ENCODE results near the gene LAMA2.
"Not testable (repeated sequence)": the region's sequence is repeated elsewhere in the genome, so short reads cannot be mapped to it uniquely, and the experiment has no call there.

The LAMA2 gene

DNA sequence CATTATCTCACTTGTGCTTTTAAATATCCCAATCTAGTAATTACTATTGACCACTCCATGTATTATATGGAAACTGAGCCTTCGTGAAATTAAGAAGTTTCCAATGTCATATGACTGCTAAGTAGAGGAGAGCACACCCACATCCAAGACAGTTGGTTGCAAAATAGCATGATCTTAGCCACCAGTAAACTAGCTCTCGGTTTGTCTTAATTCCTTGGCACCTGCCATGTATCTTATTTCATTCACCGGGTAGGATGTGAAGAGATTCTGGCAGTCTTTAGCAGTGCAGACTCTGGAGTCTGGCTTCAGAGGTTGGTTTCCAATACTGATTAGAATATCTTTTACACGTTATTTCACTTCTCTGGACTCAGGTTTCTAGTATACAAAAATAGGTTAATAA is 270.3 kb downstream of the LAMA2 start:
- H3K9me3 ChIP-seq (ENCODE audit: control insufficient read depth, insufficient read depth, low read length), result no peaks in the 10 kb centered on the region
- no peaks in the 10 kb centered on the region; the same call in 1 of the 2 replicates for H3K36me3 ChIP-seq (ENCODE audit: insufficient read depth, low read length)
- no peak overlapping the region for H3K9ac ChIP-seq (ENCODE audit: low read depth, low read length)
- H3K4me1 ChIP-seq (ENCODE audit: insufficient read depth, low read length), result no peaks in the 10 kb centered on the region

DNA sequence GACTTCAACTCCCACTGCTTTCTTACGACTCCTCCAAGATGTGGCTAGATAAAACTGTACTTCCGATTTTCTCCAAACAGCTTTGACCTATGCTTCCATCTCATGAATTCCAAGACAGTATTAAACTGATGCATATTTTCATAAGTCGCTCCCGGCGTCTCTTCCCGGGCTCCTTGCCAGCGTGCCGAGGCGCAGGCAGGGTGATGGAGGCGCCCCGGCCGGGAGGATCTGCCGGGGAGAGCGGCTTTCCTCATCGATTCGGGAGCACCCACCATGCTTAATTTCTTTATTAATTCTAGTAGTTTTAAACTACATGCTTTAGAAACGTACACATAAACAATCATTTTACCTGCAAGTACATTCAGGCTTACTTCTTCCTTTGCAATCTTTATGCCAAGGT is 276.3 kb downstream of the LAMA2 start:
- not testable (repeated sequence) for H3K4me1 ChIP-seq (ENCODE audit: insufficient read depth, low read length); H3K9me3 ChIP-seq (ENCODE audit: control insufficient read depth, insufficient read depth, low read length); H3K9ac ChIP-seq (ENCODE audit: low read depth, low read length); H3K36me3 ChIP-seq (ENCODE audit: insufficient read depth, low read length)

DNA sequence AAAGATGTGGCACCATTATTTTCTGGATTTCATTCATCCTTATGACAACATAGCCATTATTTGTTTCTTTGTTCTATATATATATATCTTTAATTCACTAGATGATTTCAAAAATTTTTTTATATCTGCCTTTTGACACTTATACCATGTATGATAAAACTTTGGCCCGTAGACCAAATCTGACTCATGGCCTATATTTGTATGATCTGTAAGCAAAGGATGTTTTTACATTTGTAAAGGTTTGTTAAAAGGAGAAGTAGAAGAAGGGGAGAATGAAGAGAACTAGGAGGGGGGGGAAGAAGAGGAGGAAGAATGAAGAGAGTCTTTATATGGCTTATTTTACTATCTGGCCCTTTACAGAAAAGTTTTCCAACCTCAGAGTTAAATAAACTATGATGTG is 279.7 kb downstream of the LAMA2 start:
- Histone ChIP-seq H3K9me3 (ENCODE audit: control insufficient read depth, insufficient read depth, low read length) (no peaks in the 10 kb centered on the region), H3K4me1 (ENCODE audit: insufficient read depth, low read length) (peaks cover 6% of the 10 kb centered on the region; the same call in 1 of the 2 replicates), H3K36me3 (ENCODE audit: insufficient read depth, low read length) (no peaks in the 10 kb centered on the region), H3K9ac (ENCODE audit: low read depth, low read length) (no peak overlapping the region)

GRCh38 chr6:129163551-129163950 is 280.6 kb downstream of the LAMA2 start:
- Histone ChIP-seq H3K4me1 (ENCODE audit: insufficient read depth, low read length) (peaks cover 6% of the 10 kb centered on the region; the same call in 1 of the 2 replicates), H3K9me3 (ENCODE audit: control insufficient read depth, insufficient read depth, low read length) (no peaks in the 10 kb centered on the region), H3K36me3 (ENCODE audit: insufficient read depth, low read length) (no peaks in the 10 kb centered on the region), H3K9ac (ENCODE audit: low read depth, low read length) (no peak overlapping the region)

DNA sequence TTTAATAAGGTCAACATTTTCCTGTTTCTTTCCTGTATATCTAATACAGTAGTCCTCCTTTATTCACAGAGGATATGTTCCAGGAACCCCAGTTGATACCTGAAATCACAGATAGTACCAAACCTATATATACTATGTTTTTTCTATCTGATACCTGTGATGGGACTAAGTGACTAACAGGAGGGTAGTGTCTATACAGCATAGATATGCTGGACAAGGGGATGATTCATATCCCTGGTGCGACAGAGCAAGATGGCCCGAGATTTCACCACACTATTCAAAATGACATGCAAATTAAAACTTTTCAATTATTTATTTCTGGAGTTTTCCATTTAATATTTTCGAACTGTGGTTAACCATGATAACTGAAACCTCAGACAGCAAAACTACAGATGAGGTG is 281.1 kb downstream of the LAMA2 start:
- Histone ChIP-seq H3K4me1 (ENCODE audit: insufficient read depth, low read length) (peaks cover 6% of the 10 kb centered on the region; the same call in 1 of the 2 replicates), H3K9me3 (ENCODE audit: control insufficient read depth, insufficient read depth, low read length) (no peaks in the 10 kb centered on the region), H3K36me3 (ENCODE audit: insufficient read depth, low read length) (no peaks in the 10 kb centered on the region), H3K9ac (ENCODE audit: low read depth, low read length) (no peak overlapping the region)

DNA sequence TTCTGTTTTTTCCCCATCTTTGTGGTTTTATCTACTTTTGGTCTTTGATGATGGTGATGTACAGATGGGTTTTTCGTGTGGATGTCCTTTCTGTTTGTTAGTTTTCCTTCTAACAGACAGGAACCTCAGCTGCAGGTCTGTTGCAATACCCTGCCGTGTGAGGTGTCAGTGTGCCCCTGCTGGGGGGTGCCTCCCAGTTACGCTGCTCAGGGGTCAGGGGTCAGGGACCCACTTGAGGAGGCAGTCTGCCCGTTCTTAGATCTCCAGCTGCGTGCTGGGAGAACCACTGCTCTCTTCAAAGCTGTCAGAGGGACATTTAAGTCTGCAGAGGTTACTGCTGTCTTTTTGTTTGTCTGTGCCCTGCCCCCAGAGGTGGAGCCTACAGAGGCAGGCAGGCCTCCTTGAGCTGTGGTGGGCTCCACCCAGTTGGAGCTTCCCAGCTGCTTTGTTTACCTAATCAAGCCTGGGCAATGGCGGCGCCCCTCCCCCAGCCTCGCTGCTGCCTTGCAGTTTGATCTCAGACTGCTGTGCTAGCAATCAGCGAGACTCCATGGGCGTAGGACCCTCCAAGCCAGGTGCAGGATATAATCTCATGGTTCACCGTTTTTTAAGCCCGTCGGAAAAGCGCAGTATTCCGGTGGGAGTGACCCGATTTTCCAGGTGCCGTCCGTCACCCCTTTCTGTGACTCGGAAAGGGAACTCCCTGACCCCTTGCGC is 289.5 kb downstream of the LAMA2 start:
- H3K36me3 ChIP-seq (ENCODE audit: insufficient read depth, low read length); H3K9me3 ChIP-seq (ENCODE audit: control insufficient read depth, insufficient read depth, low read length): not testable (repeated sequence)
- peak overlapping the region; percentile 66 for H3K9ac ChIP-seq (ENCODE audit: low read depth, low read length)

GRCh38 chr6:129175066-129175465 is 292.1 kb downstream of the LAMA2 start:
- Histone ChIP-seq H3K36me3 (ENCODE audit: insufficient read depth, low read length) (no peaks in the 10 kb centered on the region), H3K9ac (ENCODE audit: low read depth, low read length) (no peak overlapping the region), H3K9me3 (ENCODE audit: control insufficient read depth, insufficient read depth, low read length) (no peaks in the 10 kb centered on the region), H3K4me1 (ENCODE audit: insufficient read depth, low read length) (peaks cover 5% of the 10 kb centered on the region; the same call in 1 of the 2 replicates)

More for the DNA sequence above, 289.5 kb downstream of the LAMA2 start:
- H3K4me1 ChIP-seq (ENCODE audit: insufficient read depth, low read length), result not testable (repeated sequence)

- H3K9ac ChIP-seq (ENCODE audit: low read depth, low read length), result no peak overlapping the region
- peaks cover 9% of the 10 kb centered on the region; the same call in 1 of the 2 replicates for H3K4me1 ChIP-seq (ENCODE audit: insufficient read depth, low read length)
- H3K36me3 ChIP-seq (ENCODE audit: insufficient read depth, low read length), result no peaks in the 10 kb centered on the region
- H3K9me3 ChIP-seq (ENCODE audit: control insufficient read depth, insufficient read depth, low read length), result no peaks in the 10 kb centered on the region
Measured at GRCh38 chr6:129177801-129178200, 294.9 kb downstream of the LAMA2 start.

- Histone ChIP-seq H3K9me3 (ENCODE audit: control insufficient read depth, insufficient read depth, low read length) (no peaks in the 10 kb centered on the region; the same call in 1 of the 2 replicates), H3K4me1 (ENCODE audit: insufficient read depth, low read length) (peaks cover 4% of the 10 kb centered on the region; the same call in 1 of the 2 replicates), H3K36me3 (ENCODE audit: insufficient read depth, low read length) (no peaks in the 10 kb centered on the region), H3K9ac (ENCODE audit: low read depth, low read length) (no peak overlapping the region)
Measured at GRCh38 chr6:129179283-129179682, 296.3 kb downstream of the LAMA2 start.

GRCh38 chr6:129181001-129181400 is 298.1 kb downstream of the LAMA2 start:
- Histone ChIP-seq H3K4me1 (ENCODE audit: insufficient read depth, low read length) (peaks cover 4% of the 10 kb centered on the region; the same call in 1 of the 2 replicates), H3K9me3 (ENCODE audit: control insufficient read depth, insufficient read depth, low read length) (no peaks in the 10 kb centered on the region; the same call in 1 of the 2 replicates), H3K36me3 (ENCODE audit: insufficient read depth, low read length) (no peaks in the 10 kb centered on the region), H3K9ac (ENCODE audit: low read depth, low read length) (no peak overlapping the region)

- Histone ChIP-seq H3K36me3 (ENCODE audit: insufficient read depth, low read length) (no peaks in the 10 kb centered on the region), H3K9ac (ENCODE audit: low read depth, low read length) (no peak overlapping the region), H3K9me3 (ENCODE audit: control insufficient read depth, insufficient read depth, low read length) (no peaks in the 10 kb centered on the region; the same call in 1 of the 2 replicates), H3K4me1 (ENCODE audit: insufficient read depth, low read length) (peaks cover 4% of the 10 kb centered on the region; the same call in 1 of the 2 replicates)
Measured at GRCh38 chr6:129183187-129183591, 300.3 kb downstream of the LAMA2 start.

DNA sequence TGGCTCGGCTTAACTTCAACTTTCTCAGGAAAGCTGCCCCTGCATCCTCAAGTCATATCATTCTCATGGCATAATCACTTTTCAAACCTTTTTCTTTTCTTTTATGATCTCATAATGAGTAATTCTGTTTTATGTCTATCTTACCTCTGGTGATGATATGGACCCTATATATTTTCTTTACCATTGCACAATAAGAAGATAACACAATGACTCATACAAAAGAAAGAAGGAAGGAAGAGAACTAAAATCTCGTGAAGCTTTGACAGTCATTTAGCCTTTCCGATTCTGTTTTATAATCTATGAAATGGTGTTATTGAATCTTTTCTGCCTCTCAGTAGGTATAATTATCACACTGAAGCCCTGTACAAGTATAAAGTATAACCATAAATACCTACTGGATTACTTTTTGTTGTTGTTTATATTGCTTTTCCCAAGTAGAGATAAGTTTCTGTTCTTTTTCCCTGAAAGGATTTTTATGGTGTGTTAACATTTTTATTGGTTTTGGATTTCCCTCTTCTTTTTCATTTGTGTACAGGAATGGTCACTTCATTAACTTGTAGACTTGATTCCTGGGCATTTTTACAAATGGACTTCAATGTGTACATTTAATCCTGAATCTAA is 300.9 kb downstream of the LAMA2 start:
- H3K4me1 ChIP-seq (ENCODE audit: insufficient read depth, low read length), result peaks cover 4% of the 10 kb centered on the region; the same call in 1 of the 2 replicates
- H3K36me3 ChIP-seq (ENCODE audit: insufficient read depth, low read length), result no peaks in the 10 kb centered on the region
- H3K9ac ChIP-seq (ENCODE audit: low read depth, low read length), result no peak overlapping the region
- H3K9me3 ChIP-seq (ENCODE audit: control insufficient read depth, insufficient read depth, low read length), result no peaks in the 10 kb centered on the region; the same call in 1 of the 2 replicates

DNA sequence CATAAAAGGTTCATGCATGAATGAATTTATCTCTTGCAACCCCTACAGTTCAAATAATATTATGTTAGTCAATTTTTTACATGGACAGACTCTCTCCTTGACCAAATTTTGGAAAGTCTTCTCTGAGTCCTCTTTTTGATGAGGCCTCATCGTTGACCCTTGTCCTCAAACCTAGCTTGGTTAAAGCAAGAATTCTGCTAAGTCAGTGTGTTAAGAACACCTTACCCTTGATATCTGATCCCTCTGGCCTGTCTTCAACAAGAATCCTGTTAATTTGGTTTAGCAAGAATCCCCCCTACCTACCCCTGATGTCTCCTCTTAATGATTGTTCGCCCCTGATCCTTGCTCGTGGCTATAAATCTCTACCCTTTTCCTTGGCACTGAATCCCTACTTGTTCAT is 301.4 kb downstream of the LAMA2 start:
- Histone ChIP-seq H3K9me3 (ENCODE audit: control insufficient read depth, insufficient read depth, low read length) (no peaks in the 10 kb centered on the region; the same call in 1 of the 2 replicates), H3K9ac (ENCODE audit: low read depth, low read length) (no peak overlapping the region), H3K36me3 (ENCODE audit: insufficient read depth, low read length) (no peaks in the 10 kb centered on the region), H3K4me1 (ENCODE audit: insufficient read depth, low read length) (peaks cover 4% of the 10 kb centered on the region; the same call in 1 of the 2 replicates)

GRCh38 chr6:129184808-129185366 is 301.9 kb downstream of the LAMA2 start:
- Histone ChIP-seq H3K9ac (ENCODE audit: low read depth, low read length) (no peak overlapping the region), H3K4me1 (ENCODE audit: insufficient read depth, low read length) (peaks cover 4% of the 10 kb centered on the region; the same call in 1 of the 2 replicates), H3K9me3 (ENCODE audit: control insufficient read depth, insufficient read depth, low read length) (no peaks in the 10 kb centered on the region; the same call in 1 of the 2 replicates), H3K36me3 (ENCODE audit: insufficient read depth, low read length) (no peaks in the 10 kb centered on the region)

Measured in ES-I3 (cell line).